OCI-LY1 (cell line): Measurements from ENCODE around the gene CRKL.

Experiments used
- EZH2 ChIP-seq: fragments of 200-600 bp; sonication (generic), shearing (Covaris generic); IDR thresholded peaks from 2 replicates; pipeline ENCODE4 v1.8.0; 2017; ENCODE audit warnings: borderline replicate concordance, mixed run types, mild to moderate bottlenecking, antibody characterized with exemption, low read length, moderate library complexity, mixed read lengths
- TF ChIP-seq, protein P1 (sequence below): fragments of 200-600 bp; sonication (generic), shearing (Covaris generic); IDR thresholded peaks from 2 replicates; pipeline ENCODE4 v1.5.1; 2017; ENCODE audit warnings: mild to moderate bottlenecking, antibody characterized with exemption, low read length, moderate library complexity, mixed read lengths

DNA sequence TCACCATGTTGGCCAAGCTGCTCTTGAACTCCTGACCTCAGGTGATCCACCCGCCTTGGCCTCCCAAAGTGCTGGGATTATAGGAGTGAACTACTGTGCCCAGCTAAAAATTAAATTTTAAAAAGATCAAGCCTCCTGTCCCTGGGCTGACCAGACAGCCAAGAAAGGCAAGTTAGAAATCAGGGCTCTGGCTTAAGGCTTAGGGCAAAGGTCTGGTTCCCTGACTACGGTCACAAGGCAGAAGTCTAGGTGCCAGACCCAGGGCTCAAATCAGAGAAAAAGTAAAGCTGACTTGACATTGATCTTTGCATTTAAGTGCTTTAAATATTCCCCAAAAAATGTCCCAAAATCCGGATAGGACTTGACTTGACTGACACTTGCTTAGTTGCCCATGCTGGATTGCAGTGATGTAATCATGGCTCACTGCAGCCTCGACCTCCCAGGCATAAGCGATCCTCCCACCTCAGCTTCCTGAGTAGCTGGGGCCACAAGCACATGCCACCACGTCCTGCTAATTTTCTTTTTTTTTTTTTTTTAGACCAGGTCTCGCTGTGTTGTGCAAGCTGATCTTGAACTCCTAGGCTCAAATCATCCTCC is 17.3 kb upstream of the CRKL start:
- TF ChIP-seq, protein P1, sequence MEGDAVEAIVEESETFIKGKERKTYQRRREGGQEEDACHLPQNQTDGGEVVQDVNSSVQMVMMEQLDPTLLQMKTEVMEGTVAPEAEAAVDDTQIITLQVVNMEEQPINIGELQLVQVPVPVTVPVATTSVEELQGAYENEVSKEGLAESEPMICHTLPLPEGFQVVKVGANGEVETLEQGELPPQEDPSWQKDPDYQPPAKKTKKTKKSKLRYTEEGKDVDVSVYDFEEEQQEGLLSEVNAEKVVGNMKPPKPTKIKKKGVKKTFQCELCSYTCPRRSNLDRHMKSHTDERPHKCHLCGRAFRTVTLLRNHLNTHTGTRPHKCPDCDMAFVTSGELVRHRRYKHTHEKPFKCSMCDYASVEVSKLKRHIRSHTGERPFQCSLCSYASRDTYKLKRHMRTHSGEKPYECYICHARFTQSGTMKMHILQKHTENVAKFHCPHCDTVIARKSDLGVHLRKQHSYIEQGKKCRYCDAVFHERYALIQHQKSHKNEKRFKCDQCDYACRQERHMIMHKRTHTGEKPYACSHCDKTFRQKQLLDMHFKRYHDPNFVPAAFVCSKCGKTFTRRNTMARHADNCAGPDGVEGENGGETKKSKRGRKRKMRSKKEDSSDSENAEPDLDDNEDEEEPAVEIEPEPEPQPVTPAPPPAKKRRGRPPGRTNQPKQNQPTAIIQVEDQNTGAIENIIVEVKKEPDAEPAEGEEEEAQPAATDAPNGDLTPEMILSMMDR, result no peak
- TF ChIP-seq EZH2, result no peak
